KMS-11 (cell line): Measurements from ENCODE around the gene ITLN2.
"Not testable (repeated sequence)": the region's sequence is repeated elsewhere in the genome, so short reads cannot be mapped to it uniquely, and the experiment has no call there.

Experiments used
- H2AFZ ChIP-seq: fragments of 200-600 bp; sonication (generic); 2 replicates; pipeline ENCODE4 v1.6.1; 2016; ENCODE audit warnings: antibody characterized with exemption, mixed run types, low read depth
- H3K27ac ChIP-seq: fragments of 200-600 bp; sonication (generic); 2 replicates; pipeline ENCODE4 v1.6.1; 2016; ENCODE audit warnings: mild to moderate bottlenecking, mixed run types
- H3K27me3 ChIP-seq: fragments of 200-600 bp; sonication (generic); 2 replicates; pipeline ENCODE4 v1.6.1; 2017; ENCODE audit warnings: mild to moderate bottlenecking, low read depth, mixed run types, moderate library complexity; ENCODE audit not compliant: insufficient read depth
- H3K36me3 ChIP-seq: fragments of 200-600 bp; sonication (generic); 2 replicates; pipeline ENCODE4 v1.6.1; 2017; ENCODE audit warnings: mild to moderate bottlenecking, mixed run types; ENCODE audit not compliant: insufficient read depth
- H3K4me1 ChIP-seq: fragments of 200-600 bp; sonication (generic); 2 replicates; pipeline ENCODE4 v1.6.1; 2016; ENCODE audit warnings: mild to moderate bottlenecking, low read depth, mixed run types; ENCODE audit not compliant: poor library complexity, severe bottlenecking
- H3K4me2 ChIP-seq: fragments of 200-600 bp; sonication (generic); 2 replicates; pipeline ENCODE4 v1.7.0; 2016; ENCODE audit warnings: mild to moderate bottlenecking, mixed run types
- H3K4me3 ChIP-seq: fragments of 200-600 bp; sonication (generic); IDR thresholded peaks from 2 replicates; pipeline ENCODE4 v1.6.1; 2017; ENCODE audit warnings: low read depth, low read length, mixed read lengths; ENCODE audit not compliant: insufficient read depth
- H3K79me2 ChIP-seq: fragments of 200-600 bp; sonication (generic); 2 replicates; pipeline ENCODE4 v1.6.1; 2016; ENCODE audit warnings: low read depth, mixed run types; ENCODE audit not compliant: insufficient read depth
- H3K9ac ChIP-seq: fragments of 200-600 bp; sonication (generic); 2 replicates; pipeline ENCODE4 v1.6.1; 2016; ENCODE audit warnings: mild to moderate bottlenecking, mixed run types
- H4K20me1 ChIP-seq: fragments of 200-600 bp; sonication (generic); 2 replicates; pipeline ENCODE4 v1.6.1; 2016; ENCODE audit warnings: mild to moderate bottlenecking, mixed run types; ENCODE audit not compliant: insufficient read depth
- TF ChIP-seq, protein P1 (sequence below): fragments of 200-600 bp; sonication (generic); conservative IDR thresholded peaks from 2 replicates; pipeline ENCODE4 v1.6.1; 2017; ENCODE audit warnings: low read depth, mild to moderate bottlenecking, antibody characterized with exemption, low read length, moderate library complexity, mixed read lengths

The ITLN2 gene

DNA sequence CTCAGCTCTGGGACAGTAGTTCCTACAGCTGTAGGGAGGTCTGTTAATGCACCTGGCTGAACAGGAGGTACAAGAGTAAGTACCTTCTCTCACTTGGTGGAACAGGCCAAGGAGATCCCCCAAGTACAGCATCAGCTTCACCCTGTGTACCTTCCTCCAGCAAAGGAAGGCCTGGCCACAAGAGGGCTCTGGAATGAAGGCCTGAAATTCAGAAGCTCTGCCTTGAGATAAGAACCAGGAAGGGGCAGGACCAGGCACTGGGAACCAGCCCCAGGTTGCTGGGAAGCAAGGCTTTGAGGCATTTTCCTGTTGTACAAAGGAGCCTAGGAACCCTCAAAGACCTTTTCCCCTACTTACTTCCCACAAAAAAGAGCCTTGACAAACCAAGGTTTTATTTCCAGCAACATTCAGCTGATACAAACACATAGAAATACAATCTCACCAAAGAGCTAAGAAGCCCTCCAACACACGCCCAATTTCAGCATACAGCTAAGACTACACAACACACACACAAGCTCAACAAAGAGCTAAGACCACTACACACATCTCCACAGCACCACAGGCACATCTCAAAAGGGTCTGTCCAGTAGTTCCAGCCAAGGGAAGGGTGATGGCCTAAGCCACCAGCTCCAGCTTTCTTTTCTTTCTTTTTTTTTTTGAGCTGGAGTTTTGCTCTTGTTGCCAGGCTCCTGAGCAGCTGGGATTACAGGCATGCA is 42.9 kb upstream of the ITLN2 start:
- Histone ChIP-seq H3K4me1 (peaks cover 6% of the 10 kb centered on the region), H3K4me2 (no peak overlapping the region), H3K79me2 (no peaks in the 10 kb centered on the region), H3K9ac (no peak overlapping the region), H4K20me1 (no peaks in the 10 kb centered on the region), H3K4me3 (no peak overlapping the region), H3K36me3 (no peaks in the 10 kb centered on the region), H2AFZ (peak overlapping the region; percentile 31; the same call in 1 of the 2 replicates), H3K27ac (no peak overlapping the region), H3K27me3 (no peaks in the 10 kb centered on the region)
- TF ChIP-seq, protein P1, sequence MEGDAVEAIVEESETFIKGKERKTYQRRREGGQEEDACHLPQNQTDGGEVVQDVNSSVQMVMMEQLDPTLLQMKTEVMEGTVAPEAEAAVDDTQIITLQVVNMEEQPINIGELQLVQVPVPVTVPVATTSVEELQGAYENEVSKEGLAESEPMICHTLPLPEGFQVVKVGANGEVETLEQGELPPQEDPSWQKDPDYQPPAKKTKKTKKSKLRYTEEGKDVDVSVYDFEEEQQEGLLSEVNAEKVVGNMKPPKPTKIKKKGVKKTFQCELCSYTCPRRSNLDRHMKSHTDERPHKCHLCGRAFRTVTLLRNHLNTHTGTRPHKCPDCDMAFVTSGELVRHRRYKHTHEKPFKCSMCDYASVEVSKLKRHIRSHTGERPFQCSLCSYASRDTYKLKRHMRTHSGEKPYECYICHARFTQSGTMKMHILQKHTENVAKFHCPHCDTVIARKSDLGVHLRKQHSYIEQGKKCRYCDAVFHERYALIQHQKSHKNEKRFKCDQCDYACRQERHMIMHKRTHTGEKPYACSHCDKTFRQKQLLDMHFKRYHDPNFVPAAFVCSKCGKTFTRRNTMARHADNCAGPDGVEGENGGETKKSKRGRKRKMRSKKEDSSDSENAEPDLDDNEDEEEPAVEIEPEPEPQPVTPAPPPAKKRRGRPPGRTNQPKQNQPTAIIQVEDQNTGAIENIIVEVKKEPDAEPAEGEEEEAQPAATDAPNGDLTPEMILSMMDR: peak; percentile 87

DNA sequence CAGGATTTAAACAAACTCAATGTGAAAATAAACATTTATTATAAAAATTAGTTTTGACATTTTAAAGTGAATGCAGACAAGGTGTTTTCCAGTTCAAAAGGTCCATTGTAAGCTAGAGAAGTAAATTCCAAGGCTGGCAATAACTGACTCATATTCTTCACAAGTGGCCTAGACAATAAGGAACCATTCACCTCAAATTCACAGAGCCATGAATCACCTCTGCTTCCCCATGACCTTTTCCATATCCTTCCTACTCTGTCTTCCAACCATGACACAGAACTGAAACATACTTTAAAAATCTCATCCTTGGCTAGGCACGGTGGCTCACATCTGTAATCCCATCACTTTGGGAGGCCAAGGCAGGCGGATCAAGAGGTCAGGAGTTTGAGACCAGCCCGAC is 41.6 kb upstream of the ITLN2 start:
- Histone ChIP-seq H3K27me3 (no peaks in the 10 kb centered on the region), H3K4me2 (no peak overlapping the region), H2AFZ (no peak overlapping the region), H3K9ac (no peak overlapping the region), H3K36me3 (no peaks in the 10 kb centered on the region), H3K27ac (no peak overlapping the region), H3K79me2 (no peaks in the 10 kb centered on the region), H3K4me1 (peaks cover 6% of the 10 kb centered on the region), H4K20me1 (no peaks in the 10 kb centered on the region), H3K4me3 (no peak overlapping the region)
- TF ChIP-seq, protein P1: no peak

DNA sequence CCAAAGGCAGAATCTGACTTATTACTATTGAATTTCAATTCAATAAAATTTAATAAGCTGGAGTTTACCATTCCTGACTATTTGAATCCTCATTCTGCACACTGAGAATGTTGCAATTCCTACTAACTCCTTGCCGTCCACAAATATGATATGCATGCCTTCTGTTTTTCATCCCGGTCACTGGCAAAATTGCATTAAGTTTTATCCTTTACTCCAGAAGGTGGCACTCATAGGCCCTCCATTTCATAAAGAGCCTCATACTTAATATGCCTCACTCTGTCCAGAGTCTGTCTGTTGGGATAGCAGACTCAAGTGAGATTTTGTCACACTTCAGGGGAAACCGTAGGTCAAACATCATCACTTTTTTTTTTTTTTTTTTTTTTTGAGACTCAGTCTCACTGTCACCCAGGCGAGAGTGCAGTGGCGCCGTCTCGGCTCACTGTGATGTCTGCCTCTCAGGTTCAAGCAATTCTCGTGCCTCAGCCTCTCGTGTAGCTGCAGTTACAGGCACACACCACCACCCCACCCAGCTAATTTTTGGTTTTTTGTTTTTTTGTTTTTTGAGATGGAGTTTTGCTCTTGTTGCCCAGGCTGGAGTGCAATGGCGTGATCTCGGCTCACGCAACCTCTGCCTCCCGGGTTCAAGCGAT is 39.1 kb upstream of the ITLN2 start:
- H3K4me1 ChIP-seq: peaks cover 14% of the 10 kb centered on the region
- no peak overlapping the region for H3K4me2 ChIP-seq
- H3K27me3 ChIP-seq: no peaks in the 10 kb centered on the region
- TF ChIP-seq, protein P1: peak; percentile 57
- H3K79me2 ChIP-seq: no peaks in the 10 kb centered on the region
- no peak overlapping the region for H3K4me3 ChIP-seq
- no peak overlapping the region for H3K27ac ChIP-seq
- H4K20me1 ChIP-seq: no peaks in the 10 kb centered on the region
- H2AFZ ChIP-seq: no peak overlapping the region
- no peak overlapping the region for H3K9ac ChIP-seq
- H3K36me3 ChIP-seq: no peaks in the 10 kb centered on the region

DNA sequence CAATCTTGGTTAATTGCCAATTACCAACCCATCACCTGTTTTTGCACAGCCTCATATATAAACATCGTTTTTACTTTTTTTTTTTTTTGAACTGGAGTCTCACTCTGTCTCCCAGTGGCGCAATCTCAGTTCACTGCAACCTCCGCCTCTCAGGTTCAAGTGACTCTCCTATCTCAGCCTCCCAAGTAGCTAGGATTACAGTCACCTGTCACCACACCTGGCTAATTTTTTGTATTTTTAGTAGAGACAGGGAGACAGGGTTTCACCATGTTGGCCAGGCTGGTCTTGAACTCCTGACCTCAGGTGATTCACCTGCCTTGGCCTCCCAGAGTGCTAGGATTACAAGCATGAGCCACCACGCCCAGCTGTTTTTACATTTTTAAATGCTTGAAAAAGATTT is 37.4 kb upstream of the ITLN2 start:
- H4K20me1 ChIP-seq, H3K36me3 ChIP-seq, H3K79me2 ChIP-seq, H3K4me1 ChIP-seq, H3K4me2 ChIP-seq, H3K4me3 ChIP-seq, H2AFZ ChIP-seq, H3K27me3 ChIP-seq, H3K27ac ChIP-seq, H3K9ac ChIP-seq: not testable (repeated sequence)
